Ovary (tissue), 9 donors: ENCODE data around the gene CAPNS1. TPM values are rescaled to one million over a fixed set of nuclear protein-coding genes. Genes with fewer than 3 reads are reported as not detected.

Experiments
- DNase-seq, 5 donors: peaks; one replicate each; pipeline ENCODE4 v3.0.0-alpha.2; 2019 to 2020
- H3K27ac ChIP-seq, 2 donors: fragments of 200-600 bp; one replicate each; pipeline versions ENCODE4 v1.5.1 to v1.8.0; 2019 to 2022
- H3K27me3 ChIP-seq: fragments of 200-600 bp; one replicate; pipeline ENCODE4 v1.8.0; 2022
- H3K36me3 ChIP-seq: fragments of 200-600 bp; sonication (generic); one replicate; pipeline ENCODE4 v1.5.1; 2019
- H3K4me1 ChIP-seq: one replicate; pipeline ENCODE4 v1.8.1; 2013; ENCODE audit warnings: mild to moderate bottlenecking, moderate library complexity; ENCODE audit not compliant: insufficient read depth
- H3K4me3 ChIP-seq: fragments of 200-600 bp; sonication (generic); one replicate; pipeline ENCODE4 v1.5.1; 2017
- H3K9me3 ChIP-seq, 2 donors: fragments of 200-600 bp in 1 of 2; sonication (generic) in 1 of 2; one replicate each; pipeline versions ENCODE4 v1.5.1 to v1.8.1; 2013 to 2019; ENCODE audit warnings: mild to moderate bottlenecking in 1 of 2, moderate library complexity in 1 of 2
- CTCF ChIP-seq, 3 donors: fragments of 450-650 bp in 2 of 3; fragments of 200-600 bp in 1 of 3; IDR thresholded peaks; one replicate each; pipeline versions ENCODE4 v1.5.1 to v1.8.0; 2016 to 2022; ENCODE audit warnings: antibody characterized with exemption in 3 of 3, mild to moderate bottlenecking in 1 of 3
- EP300 ChIP-seq: sonication (generic); formaldehyde crosslinking; IDR thresholded peaks from one replicate; pipeline ENCODE4 v1.6.1; 2017; ENCODE audit warnings: antibody characterized with exemption
- POLR2A ChIP-seq: fragments of 450-650 bp; IDR thresholded peaks from one replicate; pipeline ENCODE4 v1.6.1; 2017; ENCODE audit warnings: antibody characterized with exemption, mild to moderate bottlenecking, moderate library complexity
- WGBS, 3 donors: extraction: QIAGEN DNeasy Blood & Tissue Kit in 1 of 3; methylation state at CpG; one replicate each; pipeline versions ENCODE4 v1.1.5 to v1.1.7; 2013 to 2017; 5-methylcytosine and 5-hydroxymethylcytosine counted together
- intact Hi-C, 4 donors: fragments of 100-400 bp; cut with DNase I; formaldehyde crosslinking; loops; one replicate each; pipeline versions ENCODE4 v1.11.0 to v1.15.1; 2022 to 2023
- polyA plus RNA-seq, 2 donors: library from polyadenylated mRNA; stranded (reverse); fragments of 200-250 nt in 1 of 2; fragments of 350-450 nt in 1 of 2; fragmentation: Illumina TruSeq in 1 of 2; extraction: RNeasy Lipid Tissue Mini Kit (QIAGEN cat#74804) in 1 of 2; gene quantifications; one replicate each; pipeline ENCODE4 v1.2.3, GENCODE V29; 2013 to 2014
- total RNA-seq, 7 donors: library from RNA; depleted of rRNA in 2 of 7; stranded (reverse); fragments of >200 nt in 2 of 7; fragmentation: NEBNext Ultra II Directional in 3 of 7; extraction: Animal tissue kit (Norgen Biotek cat#: 25700) in 3 of 7; gene quantifications; one replicate each; pipeline versions ENCODE4 v1.1.0 to v1.2.4, GENCODE V29; 2016 to 2023
- donor health status: DM: no; HTN: no; CAD: no; lungs with moderate emphysema.
- donor health status: DM: no; HTN: no; CAD: no.
- donor health status: Bipolar disorder and iron deficiency.
- donor health status: DM: yes; HTN: yes; CAD: no.
- donor health status: DM: no; HTN: no; CAD: no.
- donor health status: DM: yes; HTN: yes; CAD: no.

CAPNS1 gene
- total and polyA plus RNA-seq, 9 donors = 69.4 to 783 (median 488) TPM

GRCh38 chr19:36093687-36094086, 46.2 kb upstream of the CAPNS1 start:
- intact Hi-C loops = no loop called here
- Histone ChIP-seq H3K36me3 (no peaks in the 10 kb centered on the region), H3K9me3 (no peaks in the 10 kb centered on the region), H3K27ac (no peak overlapping the region), H3K4me3 (no peak overlapping the region), H3K4me1 (no peaks in the 10 kb centered on the region), H3K27me3 (no peaks in the 10 kb centered on the region)
- TF ChIP-seq CTCF (IDR thresholded peaks at IDR 0.05) = no peak
- no peak for DNase-seq
- WGBS, 3 donors = 42 to 70% (median 52%) methylated on average over 6 of the region's 6 CpGs

- no peak for DNase-seq
- no peak overlapping the region for H3K27ac ChIP-seq
Measured at GRCh38 chr19:36097036-36097435, 42.8 kb upstream of the CAPNS1 start.

GRCh38 chr19:36099166-36099785, 40.6 kb upstream of the CAPNS1 start:
- TF ChIP-seq POLR2A (no peak), EP300 (no peak), CTCF (IDR thresholded peaks at IDR 0.05) (no peak)
- no peaks in the 10 kb centered on the region for H3K4me1 ChIP-seq
- no peak overlapping the region for H3K4me3 ChIP-seq
- H3K36me3 ChIP-seq = no peaks in the 10 kb centered on the region
- WGBS, 3 donors = 82 to 86% (median 84%) methylated on average over 18 to 19 of the region's 19 CpGs
- H3K27me3 ChIP-seq = no peaks in the 10 kb centered on the region
- intact Hi-C loops = no loop called here
- H3K27ac ChIP-seq = no peak overlapping the region
- no peak for DNase-seq
- H3K9me3 ChIP-seq = no peaks in the 10 kb centered on the region

More at GRCh38 chr19:36097036-36097435, 42.8 kb upstream of the CAPNS1 start:
- no peaks in the 10 kb centered on the region for H3K36me3 ChIP-seq
- no peaks in the 10 kb centered on the region for H3K9me3 ChIP-seq
- intact Hi-C loops = no loop called here
- 84 to 92% (median 90%) methylated on average over 6 of the region's 6 CpGs for WGBS, 3 donors
- TF ChIP-seq CTCF (IDR thresholded peaks at IDR 0.05) (no peak), EP300 (no peak), POLR2A (no peak)
- H3K27me3 ChIP-seq = no peaks in the 10 kb centered on the region
- H3K4me1 ChIP-seq = no peaks in the 10 kb centered on the region
- H3K4me3 ChIP-seq = no peak overlapping the region

GRCh38 chr19:36100476-36100875, 39.4 kb upstream of the CAPNS1 start:
- H3K4me3 ChIP-seq = no peak overlapping the region
- TF ChIP-seq CTCF (IDR thresholded peaks at IDR 0.05) (no peak), EP300 (no peak), POLR2A (no peak)
- no peaks in the 10 kb centered on the region for H3K36me3 ChIP-seq
- H3K4me1 ChIP-seq = no peaks in the 10 kb centered on the region
- 81 to 97% (median 85%) methylated on average over 4 to 5 of the region's 5 CpGs for WGBS, 3 donors
- H3K9me3 ChIP-seq = no peaks in the 10 kb centered on the region
- intact Hi-C loops = no loop called here
- no peaks in the 10 kb centered on the region for H3K27me3 ChIP-seq
- no peak for DNase-seq
- H3K27ac ChIP-seq = no peak overlapping the region
